GM21381 (cell line): ENCODE results near the gene FBXO34.
"Not testable (repeated sequence)": the region's sequence is repeated elsewhere in the genome, so short reads cannot be mapped to it uniquely, and the experiment has no call there.

Source experiments
- ATAC-seq: cut with Tn5 transposase; IDR thresholded peaks from one replicate; pipeline ENCODE4 v1.9.1; 2021; ENCODE audit warnings: mild to moderate bottlenecking, moderate library complexity; ENCODE audit not compliant: unreplicated experiment

FBXO34 gene

GRCh38 chr14:55309154-55309553 is 37.9 kb downstream of the FBXO34 start:
- no peak for ATAC-seq

- ATAC-seq = no peak
Measured at GRCh38 chr14:55309761-55310365, 38.6 kb downstream of the FBXO34 start.

GRCh38 chr14:55312379-55313030 is 41.3 kb downstream of the FBXO34 start:
- ATAC-seq = not testable (repeated sequence)

GRCh38 chr14:55313480-55313879 is 42.3 kb downstream of the FBXO34 start:
- no peak for ATAC-seq

DNA sequence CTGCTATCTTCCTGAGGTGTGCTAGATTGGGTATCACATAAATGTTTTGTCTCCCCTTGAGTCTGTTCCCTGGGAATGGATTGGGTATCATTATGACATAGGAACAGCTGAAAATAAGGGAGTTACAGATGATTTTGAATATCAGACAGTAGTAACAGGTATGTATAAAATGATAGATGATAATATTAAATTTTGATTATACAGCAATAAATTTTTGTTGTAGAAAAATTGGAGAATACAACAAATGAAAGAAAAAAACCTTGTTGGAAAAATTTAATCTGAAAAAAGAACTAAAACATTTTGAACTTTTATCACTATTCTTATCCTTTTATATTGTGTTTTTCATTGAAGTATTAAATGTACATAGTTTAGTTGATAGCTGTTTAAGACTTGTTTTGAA is 43.2 kb downstream of the FBXO34 start:
- no peak for ATAC-seq

DNA sequence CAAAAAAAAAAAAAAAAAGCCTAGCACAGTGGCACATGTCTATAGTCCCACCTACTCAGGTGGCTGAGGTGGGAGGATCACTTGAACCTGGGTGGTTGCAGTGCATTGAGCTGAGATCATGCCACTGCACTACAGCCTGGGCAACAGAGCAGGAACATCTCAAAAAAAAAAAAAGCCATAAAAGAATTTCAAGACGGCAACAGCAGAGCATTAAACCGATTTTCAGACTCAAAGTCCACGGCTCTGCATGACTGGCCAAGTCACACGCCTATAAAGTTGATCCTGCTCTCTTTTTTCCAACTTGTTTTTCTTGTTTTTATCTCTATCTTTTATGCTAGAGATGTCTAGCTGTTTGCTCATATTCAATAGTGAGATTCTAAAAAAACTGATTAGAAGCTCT is 45.3 kb downstream of the FBXO34 start:
- no peak for ATAC-seq

GRCh38 chr14:55317542-55318306 is 46.5 kb downstream of the FBXO34 start:
- no peak for ATAC-seq

- no peak for ATAC-seq
Measured at GRCh38 chr14:55318694-55319093, 47.5 kb downstream of the FBXO34 start.

GRCh38 chr14:55323910-55324309 is 52.7 kb downstream of the FBXO34 start:
- no peak for ATAC-seq

DNA sequence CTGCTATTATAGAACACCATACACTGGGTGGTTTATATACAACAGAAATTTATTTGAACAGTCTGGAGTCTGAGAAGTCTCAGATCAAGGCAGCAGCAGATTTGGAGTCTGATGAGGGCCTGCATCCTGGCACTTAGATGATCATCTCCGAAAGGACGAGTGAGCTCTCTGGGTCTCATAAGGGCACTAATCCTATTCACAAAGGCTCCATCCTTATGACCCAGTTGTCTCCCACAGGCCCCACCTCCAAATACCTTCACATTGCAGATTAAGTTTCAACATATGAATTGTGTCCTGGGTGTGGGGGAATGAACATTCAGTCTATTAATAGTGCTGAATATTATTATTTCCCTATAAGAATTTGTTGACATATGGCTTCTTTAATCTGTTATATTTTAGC is 53.6 kb downstream of the FBXO34 start:
- no peak for ATAC-seq

DNA sequence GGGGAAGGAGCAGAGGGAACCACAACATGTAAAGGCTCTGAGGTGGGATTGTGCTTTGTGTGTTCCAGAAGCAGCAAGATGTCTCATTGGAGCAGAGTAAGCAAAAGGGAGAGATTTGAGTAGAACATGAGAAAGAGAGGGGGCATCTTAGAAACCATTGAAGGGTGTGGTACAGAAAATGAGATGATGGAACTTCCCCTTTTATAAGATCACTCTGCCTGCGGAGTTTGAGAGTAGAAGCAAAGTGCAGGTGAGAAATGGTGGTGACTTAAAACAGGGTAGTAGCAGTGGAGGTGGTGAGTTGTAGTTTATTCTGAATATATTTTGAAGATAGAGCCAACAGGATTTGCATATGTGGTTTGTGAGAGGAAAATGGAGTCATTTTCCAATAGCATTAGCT is 56.0 kb downstream of the FBXO34 start:
- peak; percentile 83 for ATAC-seq

DNA sequence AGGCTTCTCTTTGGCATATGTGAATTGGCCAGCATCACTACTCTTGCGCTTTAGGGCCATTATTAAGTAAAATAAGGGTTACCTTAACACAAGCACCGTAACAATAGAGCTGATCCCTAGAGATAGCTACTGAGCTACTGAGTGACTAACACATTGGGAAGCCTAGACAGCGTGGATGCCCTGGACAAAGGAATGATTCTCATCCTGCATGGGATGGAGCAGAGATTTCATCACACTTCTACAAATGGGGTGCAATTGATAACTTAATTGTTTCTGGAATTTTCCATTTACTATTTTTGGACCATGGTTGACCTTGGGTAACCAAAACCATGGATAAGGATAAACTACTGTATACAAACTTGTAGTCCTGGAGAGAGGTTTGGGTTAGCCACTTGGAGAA is 57.1 kb downstream of the FBXO34 start:
- no peak for ATAC-seq

GRCh38 chr14:55329999-55330710 is 58.9 kb downstream of the FBXO34 start:
- no peak for ATAC-seq

DNA sequence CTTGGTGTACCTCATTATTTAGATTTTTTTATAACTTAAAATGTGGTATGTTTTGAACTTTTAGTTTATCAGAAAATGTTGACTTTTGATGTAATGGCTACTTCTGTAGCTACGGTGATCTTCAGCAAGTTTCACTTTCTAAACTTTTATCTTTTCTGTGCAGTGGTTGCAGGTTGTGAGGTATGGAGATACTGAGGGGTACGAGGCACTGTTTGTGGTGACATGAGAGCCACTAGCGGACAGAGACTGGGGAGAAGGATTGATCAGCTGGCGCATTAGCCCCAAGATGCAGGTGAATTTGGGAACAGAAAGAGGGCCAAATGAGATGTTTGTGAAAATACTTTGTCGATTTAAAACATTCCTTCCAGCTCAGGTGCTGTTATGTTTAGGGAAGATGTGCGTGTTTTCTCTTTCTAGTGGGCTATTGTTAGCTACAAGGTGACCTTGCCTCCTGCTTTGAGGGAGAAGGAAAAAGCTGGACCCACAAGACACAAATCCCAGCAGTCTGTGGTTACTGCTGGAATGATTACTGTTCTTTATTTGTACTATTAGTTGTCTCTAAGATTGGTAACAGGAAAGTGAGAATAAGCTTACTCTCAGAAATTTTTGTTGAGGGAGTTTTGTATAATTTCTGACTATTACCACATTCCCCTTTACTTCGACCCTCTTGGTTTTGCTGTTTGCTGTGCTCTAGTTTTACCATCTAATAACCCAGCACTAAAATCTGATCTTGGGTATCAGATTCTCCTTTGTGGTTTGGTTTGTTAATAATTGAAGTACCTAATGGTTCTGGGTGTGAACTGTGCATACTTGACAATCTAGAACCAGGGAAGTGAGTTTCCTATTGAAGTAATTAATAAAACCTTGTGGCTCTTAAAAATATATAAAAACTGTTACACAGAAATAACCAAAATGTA is 61.7 kb downstream of the FBXO34 start:
- ATAC-seq = peak; percentile 59

GRCh38 chr14:55333711-55334485 is 62.7 kb downstream of the FBXO34 start:
- ATAC-seq = peak; percentile 48

DNA sequence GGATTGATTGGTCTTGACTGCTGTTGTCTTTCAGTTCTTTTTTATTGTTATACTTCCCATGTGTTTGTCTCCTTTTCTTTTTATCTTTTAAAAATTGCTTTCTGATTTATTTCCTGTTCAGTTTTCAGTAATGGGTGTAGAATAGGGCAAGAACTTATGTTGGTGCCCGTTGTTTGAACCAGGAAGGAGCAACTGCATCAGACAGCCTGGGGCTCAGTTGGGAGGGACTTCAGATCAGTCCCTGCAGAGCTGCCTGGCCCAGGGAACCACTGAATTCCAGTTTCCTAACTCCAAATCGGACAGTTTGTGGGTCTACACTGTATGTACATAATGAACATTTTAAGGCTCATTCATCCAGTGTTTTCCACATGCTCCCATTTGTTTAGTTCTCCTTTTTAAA is 64.9 kb downstream of the FBXO34 start:
- ATAC-seq = no peak

DNA sequence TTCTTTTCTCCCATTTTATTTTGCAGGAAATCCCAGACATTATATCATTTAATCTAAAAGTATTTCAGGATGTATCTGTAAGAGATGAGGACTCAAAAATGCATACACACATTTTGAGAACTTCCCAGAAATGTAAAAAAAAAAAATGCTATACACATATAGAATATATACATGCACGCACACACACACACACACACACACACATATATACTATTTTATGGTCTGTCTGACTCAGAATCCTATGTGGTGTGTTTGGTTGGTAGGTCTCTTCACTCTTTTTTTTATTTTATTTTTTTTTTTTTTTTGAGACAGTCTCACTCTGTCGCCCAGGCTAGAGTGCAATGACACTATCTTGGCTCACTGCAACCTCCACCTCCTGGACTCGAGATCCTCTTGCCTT is 65.5 kb downstream of the FBXO34 start:
- no peak for ATAC-seq

DNA sequence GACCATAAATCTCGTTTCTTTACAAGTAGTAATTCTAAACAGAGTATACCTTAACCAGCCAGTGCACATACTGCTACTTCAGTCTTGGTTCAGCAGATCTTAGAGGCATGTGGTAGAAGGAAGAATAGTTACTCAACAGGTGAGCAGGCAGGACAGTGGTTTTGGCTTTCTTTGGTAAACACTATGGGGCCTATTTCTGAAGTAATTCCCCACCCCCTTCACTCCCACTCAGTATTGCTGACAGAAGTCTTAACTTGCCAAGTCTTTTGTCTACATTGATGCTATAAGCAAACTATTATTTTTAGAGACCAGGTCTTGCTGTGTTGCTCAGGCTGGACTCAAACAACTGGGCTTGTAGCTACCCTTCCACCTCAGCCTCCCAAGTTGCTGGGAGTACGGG is 68.5 kb downstream of the FBXO34 start:
- peak; percentile 61 for ATAC-seq

DNA sequence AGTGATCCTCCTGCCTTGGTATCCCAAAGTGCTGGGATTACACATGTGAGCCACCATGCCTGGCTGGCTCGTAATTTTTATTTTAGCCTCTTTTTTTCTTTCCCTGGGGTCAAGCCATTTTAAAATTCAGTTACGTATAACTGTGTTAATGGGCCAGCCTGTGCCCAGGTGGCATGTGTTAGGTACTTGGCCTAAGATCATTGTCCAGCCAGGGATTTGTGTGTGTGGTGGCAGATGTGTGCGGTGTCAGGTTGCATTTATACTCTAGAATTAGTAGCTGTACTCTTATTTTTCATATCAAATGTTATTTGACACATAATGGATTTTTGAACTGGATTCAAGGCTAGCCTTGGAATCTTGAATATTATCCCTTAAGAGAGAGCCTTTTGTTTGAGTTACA is 69.3 kb downstream of the FBXO34 start:
- no peak for ATAC-seq

DNA sequence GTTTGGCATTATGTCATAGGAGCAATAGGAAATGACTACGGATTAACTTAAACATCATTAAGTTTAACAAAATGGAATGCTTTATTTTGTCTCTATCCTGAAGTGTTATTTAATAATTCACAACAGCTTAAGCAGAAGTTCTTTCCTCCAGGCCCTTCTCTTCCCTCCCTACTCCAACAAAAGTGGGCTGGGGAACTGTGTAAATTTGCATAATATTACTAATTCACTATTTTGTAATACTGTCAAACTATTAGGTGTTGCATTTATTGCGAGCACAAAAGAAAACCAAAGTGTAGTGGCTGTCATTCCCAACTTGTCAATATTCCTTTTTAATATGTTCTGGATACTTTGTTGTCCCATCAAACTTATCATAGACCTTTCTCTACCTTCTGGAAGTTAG is 70.6 kb downstream of the FBXO34 start:
- no peak for ATAC-seq
